GM19455 (cell line): ENCODE measurements around the gene TUBB4B.
"Not testable (repeated sequence)": the region's sequence is repeated elsewhere in the genome, so short reads cannot be mapped to it uniquely, and the experiment has no call there.

Experiments used
- ATAC-seq: cut with Tn5 transposase; IDR thresholded peaks from one replicate; pipeline ENCODE4 v1.9.1; 2021; ENCODE audit not compliant: unreplicated experiment

The TUBB4B gene

DNA sequence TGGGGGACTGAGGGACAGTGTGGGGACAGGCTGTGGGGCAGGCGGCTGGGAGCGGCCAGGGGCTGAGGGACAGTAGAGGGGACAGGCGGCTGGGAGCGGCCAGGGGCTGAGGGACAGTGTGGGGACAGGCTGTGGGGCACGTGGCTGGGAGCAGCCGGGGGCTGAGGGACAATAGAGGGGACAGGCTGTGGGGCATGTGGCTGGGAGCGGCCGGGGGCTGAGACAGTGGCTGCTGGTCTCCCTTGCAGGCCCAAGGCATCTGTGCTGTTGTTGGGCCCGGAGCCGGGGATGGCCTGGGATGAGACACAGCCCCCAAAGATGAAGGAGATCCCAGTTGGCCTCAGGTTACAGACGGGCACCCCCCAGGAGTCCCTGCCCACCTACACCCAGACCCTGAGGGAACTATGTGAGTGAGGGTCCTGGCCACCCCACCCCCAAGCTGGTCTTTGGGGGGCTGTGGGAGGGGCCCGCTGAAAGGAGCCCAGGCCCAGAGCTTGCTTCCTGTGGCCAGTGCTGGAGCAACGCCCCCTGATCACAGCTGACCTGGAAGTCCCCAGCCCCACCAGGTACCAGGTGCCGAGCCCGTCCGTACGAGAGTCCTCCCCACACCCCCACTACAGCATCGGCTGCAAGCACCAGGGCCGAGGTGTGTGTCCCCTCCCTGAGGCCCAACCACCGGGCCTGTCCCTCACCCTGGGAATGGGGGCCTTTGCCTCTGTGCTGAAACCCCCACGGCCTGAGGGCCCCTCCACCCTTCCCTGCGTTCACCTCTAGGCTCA is 10.6 kb downstream of the TUBB4B start:
- no peak for ATAC-seq

DNA sequence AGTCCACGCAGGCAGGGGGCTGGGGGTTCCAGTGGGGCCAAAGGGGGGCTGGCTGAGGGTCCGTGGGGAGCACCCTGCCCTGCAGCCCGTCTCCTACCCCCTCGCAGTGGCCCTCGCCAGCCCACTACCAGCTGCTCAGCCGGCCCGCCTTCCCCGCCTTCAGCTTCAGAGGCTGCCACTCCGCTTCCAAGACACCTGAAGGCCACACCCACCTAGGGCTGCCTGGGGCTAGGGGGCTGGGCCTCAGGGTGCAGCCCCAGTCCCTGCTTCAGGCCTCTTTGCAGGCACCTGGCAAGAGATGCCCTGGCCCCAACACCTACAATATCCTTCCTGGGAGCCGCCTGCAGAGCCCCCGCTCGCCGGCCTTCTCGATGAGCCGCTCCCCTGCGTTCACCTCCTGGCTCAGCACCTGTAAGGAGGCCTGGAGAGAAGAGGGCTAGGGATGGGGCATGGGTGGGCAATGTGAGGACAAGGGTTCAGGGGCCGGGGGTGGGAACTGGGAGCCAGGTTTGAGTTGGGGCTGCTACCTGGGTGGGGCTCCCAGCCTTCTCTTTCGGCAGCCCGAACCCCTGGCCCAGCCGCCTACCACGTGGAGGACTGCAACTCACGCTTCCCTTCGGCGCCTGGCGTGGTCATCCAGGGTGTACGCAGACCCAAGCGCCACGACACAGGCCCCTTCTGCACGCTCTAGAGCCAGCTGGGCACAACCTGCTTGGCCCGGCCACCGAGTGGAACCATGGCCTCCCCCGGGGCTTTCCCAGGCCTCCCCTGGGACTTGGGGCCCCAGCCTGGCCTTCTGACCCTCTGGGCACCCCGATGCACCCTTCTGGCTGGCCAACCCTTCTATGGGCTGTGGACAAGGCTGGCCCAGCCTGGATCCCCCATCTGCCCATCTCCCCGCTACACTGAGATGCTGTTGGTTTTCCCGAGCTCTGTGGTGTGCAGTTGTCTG is 11.7 kb downstream of the TUBB4B start:
- ATAC-seq: no peak

DNA sequence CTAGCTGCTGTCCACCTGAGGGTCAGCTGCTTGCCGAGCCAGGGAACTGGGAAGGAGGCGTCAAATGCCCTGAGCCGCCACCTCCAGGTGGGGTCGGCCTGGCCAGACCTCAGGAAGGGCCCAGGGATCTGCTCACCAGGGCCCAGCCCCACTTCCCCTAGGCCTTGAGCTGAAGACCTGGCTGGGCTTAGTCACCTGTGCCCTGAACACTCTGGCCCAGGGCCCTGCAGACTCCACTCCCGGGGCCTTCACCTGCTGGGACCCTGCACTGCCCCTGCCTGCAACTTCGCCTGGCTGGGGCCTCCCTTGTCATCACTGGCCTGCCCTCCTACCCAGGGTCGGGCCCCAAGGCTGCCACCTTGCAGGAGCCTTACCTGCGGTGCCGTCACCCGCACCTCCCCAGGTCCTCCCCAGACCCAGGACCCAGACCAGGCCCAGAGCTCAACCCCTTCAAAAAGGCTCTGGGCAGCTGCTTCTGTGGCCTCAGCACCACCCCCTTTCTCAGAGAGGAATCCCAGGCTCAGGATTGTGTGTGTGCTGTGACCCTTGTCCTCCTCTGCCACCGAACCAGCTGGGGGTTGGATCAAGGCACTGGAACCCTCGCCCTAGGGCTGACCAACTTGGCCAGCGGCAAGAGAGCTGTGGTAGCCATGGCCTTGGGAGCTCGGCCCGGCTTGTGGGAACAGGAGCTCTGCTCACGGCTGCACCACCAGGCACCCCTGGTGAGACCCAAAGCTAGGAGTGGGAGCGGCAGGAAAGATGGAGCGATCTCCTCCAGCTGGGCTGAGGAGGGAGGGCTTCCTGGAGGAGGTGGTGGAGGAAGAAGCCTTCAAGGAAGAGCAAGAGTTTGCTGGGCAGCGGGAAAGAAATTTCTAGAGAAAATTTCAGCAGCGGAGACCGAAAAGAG is 12.9 kb downstream of the TUBB4B start:
- ATAC-seq: no peak

DNA sequence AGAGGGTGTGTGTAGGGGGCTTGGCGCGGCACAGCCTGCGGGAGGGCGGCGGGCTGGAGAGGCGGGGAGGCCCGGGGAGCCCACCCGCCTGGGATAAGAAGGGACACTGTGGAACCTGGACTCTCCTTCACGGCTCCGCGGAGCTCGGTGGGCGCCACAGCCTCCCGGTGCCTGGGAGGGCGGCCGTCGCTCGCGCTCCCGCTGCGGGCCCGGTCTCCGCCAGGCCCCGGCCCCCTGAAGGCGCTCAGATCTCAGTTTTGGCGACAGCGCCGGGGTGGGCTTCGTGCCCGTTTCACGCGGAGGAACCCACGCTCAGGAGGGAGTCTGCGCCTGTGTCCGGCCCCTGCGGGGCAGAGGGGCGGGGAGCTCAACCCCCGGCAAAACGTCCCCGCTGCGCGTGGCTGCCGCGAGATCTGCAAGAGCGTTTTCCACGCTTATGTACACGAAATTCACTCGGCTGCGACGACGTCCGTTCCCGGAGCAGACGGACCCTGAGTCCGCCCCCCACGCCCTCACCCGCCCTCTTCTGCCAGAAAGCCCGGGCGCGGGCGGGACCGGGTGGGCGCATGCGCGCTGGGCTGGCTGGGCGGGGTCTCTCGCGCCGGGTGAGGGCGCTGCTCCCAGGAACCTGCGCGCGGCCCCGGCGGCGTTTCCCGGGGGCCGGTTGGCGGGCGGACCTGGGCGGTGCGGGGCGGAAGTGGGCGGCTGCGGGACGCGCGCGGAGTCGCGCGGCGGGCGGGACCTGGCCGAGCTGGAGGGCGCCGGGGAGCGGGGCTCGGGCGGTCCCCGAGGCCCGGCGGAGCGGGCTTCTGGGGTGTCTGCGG is 13.7 kb downstream of the TUBB4B start, which contains the start of gene NELFB:
TSS of gene NELFB (plus strand) at position 704 of the 824 bp plus-strand sequence.
- peak; percentile 67 for ATAC-seq

DNA sequence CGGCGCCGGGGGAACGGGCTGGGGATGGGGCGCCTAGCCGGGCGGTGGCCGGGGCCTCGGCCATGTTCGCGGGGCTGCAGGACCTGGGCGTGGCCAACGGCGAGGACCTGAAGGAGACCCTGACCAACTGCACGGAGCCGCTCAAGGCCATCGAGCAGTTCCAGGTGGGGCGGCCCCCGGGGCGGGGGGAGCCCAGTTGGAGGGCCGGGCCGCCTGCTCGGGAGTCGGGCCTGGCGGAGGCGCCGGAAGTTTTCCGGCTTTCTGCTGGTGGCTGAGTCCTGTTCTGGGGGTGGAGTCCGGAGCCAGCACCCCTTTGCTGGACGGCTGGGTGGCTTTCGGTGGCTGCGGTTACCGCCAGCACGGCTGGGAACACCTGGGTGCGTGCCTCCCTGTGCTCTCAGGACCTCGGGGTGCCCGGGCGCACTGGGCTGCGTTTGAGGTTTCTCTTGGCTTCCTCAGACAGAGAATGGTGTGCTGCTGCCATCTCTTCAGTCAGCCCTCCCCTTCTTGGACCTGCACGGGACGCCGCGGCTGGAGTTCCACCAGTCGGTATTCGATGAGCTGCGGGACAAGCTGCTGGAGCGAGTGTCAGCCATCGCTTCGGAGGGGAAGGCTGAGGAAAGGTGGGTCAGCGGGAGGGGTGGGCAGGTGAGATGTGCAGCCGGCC is 14.5 kb downstream of the TUBB4B start:
- ATAC-seq: no peak

DNA sequence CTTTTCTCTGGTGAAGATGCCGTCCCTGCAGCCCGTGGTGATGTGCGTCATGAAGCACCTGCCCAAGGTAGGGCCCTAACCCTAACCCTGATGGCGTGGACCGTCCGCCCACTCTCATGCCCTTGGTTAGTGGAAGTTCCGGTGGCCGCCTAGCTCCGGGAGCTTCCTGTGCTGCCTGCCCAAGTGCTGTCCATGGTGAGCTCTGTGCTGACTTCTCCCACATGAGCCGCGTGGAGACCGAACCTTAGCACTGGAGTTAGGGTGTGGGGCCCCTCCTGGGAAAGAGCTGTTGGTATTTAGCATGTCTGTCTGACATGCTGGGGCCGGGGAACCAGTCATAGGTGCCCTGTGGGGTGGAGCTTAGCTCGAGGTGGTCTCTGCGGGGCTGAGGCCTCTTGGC is 15.3 kb downstream of the TUBB4B start:
- ATAC-seq: no peak

DNA sequence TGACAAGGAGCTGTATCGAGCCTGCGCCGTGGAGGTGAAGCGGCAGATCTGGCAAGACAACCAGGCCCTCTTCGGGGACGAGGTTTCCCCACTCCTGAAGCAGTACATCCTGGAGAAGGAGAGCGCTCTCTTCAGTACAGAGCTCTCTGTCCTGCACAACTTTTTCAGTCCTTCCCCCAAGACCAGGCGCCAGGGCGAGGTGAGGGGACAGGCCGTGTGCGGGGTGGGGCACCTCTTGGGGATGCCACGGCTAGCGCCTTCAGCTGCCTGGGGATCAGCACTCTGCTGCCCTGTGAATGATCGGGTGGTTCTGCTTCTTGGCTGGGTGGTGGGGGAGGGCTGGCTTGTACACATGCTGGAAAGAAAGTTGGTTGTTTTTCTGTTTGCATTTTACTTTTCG is 15.8 kb downstream of the TUBB4B start:
- ATAC-seq: no peak

DNA sequence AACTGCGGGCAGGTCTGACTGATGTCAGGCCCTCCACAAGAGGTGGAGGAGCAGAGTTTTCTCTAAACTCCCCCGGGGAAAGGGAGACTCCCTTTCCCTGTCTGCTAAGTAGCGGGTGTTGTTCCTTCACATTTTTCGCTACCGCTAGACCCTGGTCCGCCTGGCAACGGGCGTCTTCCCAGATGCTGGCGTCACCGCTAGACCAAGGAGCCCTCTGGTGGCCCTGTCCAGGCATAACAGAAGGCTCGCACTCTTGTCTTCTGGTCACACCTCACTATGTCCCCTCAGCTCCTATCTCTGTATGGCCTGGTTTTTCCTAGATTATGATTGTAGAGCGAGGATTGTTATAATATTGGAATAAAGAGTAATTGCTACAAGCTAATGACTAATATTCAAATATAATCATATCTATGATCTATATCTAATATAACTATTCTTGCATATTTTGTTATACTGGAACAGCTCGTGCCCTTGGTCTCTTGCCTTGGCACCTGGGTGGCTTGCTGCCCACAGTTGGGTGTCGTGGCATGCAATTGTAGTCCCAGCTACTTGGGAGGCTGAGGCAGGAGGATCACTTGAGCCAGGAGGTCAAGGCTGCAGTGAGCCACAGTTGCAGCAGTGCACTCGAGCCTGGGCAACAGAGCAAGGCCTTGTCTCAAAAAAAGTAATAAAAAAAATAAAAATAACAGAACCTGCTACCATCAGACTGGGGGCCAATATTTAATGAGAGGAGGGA is 21.3 kb downstream of the TUBB4B start:
- not testable (repeated sequence) for ATAC-seq

DNA sequence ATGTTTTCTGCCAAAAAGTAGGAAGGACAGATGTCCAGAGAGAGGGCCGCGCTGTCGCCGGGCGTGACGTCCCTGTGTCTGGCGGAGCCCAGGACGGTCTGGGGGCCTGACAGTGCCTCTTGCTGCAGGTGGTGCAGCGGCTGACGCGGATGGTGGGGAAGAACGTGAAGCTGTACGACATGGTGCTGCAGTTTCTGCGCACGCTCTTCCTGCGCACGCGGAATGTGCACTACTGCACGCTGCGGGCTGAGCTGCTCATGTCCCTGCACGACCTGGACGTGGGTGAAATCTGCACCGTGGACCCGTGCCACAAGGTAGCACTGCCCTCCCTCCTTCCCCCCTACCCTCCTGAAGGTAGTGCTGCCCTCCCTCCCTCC is 21.8 kb downstream of the TUBB4B start:
- ATAC-seq: no peak

DNA sequence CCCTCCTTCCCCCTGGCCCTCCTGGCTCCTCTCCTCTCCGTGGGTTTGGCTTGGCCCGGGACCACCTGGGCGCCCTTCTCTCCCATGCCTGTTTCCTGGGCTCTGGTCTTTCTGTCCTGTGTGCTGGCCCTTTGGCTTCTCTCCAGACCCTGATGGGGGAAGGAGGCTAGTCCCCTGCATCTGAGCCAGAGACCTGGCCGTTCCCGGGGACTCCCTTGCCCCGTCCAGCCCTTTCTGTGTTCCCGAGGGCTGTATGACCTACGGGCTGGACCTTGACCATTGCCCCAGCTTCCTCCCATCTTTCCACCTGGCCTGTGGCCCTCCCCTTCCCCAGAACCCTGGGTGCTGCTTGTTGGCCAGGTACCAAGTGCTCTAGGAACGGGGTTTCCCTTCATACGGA is 22.4 kb downstream of the TUBB4B start:
- ATAC-seq: no peak

DNA sequence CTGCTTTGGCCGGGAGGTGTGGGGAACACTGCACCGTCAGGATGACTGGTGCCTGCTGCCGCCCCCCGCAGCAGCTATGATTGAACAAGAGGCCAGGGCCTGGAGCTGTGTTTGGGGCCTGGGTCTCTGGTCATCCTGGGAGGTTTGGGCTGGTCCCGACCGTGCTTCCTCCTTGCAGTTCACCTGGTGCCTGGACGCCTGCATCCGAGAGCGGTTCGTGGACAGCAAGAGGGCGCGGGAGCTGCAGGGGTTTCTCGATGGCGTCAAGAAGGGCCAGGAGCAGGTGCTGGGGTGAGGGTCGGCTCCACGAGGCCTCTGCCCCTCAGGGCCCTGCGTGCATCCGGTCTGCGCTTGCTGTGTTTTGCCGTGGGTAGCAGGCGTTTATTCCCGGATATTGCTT is 23.0 kb downstream of the TUBB4B start:
- no peak for ATAC-seq

DNA sequence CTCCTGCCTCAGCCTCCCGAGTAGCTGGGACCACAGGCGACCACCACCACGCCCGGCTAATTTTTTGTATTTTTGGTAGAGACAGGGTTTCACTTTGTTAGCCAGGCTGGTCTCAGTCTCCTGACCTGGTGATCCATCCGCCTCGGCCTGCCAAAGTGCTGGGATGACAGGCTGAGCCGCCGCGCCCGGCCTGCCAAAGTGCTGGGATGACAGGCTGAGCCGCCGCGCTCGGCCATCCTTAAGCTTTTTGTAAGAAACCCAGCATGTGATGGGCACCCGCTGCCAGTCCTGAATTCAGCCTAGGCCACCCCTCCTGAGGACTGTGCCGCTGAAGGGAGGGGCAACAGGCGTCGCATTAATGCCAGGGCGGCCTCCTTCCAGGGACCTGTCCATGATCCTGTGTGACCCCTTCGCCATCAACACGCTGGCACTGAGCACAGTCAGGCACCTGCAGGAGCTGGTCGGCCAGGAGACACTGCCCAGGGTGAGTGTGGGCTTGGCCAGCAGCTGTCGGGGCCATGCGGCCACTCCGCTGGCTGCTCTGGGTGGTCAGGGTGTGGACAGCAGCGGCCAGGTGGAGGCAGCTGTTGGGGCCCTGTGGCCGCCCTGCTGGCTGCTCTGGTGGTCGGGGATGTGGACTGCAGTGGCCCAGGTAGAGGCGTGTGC is 24.5 kb downstream of the TUBB4B start:
- ATAC-seq: no peak

DNA sequence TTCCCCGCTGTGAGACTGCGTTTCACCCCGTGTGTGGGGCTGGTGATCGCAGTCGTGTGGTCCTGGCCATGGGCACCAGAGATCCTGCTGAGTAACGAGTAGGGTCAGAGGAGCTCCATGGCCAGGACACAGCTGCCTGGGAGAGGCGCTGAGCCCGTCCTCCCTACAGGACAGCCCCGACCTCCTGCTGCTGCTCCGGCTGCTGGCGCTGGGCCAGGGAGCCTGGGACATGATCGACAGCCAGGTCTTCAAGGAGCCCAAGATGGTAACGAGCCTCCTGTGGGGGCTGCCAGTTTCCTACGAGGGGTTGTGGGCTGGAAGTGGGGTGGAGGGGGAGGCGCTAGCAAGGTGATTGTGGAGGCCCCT is 25.1 kb downstream of the TUBB4B start:
- no peak for ATAC-seq

DNA sequence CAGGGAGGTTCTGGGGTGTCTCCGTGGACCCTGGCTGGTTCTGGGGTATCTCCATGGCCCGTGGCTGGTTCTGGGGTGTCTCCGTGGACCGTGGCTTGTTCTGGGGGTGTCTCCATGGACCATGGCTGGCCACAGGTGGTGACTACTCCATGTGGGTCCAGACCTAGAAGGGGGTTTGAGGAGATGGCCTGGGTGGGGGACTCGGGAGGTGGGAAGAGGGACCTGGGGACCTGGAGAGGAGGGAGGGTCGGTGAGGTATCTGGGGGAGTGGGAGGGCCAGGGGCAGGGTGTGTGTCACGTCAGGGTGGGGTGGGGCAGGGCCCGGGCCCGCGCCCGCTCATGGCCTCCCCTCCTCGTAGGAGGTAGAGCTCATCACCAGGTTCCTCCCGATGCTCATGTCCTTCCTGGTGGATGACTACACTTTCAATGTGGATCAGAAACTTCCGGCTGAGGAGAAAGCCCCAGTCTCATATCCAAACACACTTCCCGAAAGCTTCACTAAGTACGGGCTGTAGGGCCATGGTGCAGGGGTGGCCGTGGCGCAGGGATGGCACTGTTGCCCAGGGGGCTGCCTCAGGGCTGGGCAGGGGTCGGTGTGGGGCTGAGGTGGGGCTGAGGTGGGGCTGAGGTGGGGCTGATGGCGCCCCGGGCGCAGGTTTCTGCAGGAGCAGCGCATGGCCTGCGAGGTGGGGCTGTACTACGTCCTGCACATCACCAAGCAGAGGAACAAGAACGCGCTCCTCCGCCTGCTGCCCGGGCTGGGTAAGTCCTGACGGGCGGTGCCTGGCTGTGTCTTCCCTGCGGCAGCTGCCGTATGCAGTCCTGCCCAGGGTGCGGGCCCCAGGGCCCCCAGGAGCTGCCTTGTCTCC is 25.7 kb downstream of the TUBB4B start:
- no peak for ATAC-seq

DNA sequence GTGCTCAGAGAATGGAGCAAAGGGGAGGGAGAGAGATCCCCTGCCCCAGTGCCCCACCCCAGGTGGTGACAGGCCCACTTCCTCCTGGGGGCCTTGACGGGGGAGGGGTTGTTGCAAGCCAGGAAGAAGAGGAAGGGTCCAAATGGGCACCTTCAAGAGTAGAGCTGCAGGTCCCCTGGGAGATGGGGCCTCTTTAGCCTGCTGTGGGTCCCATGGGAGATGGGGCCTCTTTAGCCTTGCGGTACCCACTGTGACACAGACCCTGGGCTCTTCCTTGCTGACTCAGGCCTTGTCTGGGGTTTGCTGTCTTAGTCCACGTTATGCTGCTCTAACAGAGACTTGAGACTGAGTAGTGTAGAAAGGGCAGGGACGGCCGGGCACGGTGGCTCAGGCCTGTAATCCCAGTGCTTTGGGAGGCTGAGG is 26.9 kb downstream of the TUBB4B start:
- ATAC-seq: no peak

DNA sequence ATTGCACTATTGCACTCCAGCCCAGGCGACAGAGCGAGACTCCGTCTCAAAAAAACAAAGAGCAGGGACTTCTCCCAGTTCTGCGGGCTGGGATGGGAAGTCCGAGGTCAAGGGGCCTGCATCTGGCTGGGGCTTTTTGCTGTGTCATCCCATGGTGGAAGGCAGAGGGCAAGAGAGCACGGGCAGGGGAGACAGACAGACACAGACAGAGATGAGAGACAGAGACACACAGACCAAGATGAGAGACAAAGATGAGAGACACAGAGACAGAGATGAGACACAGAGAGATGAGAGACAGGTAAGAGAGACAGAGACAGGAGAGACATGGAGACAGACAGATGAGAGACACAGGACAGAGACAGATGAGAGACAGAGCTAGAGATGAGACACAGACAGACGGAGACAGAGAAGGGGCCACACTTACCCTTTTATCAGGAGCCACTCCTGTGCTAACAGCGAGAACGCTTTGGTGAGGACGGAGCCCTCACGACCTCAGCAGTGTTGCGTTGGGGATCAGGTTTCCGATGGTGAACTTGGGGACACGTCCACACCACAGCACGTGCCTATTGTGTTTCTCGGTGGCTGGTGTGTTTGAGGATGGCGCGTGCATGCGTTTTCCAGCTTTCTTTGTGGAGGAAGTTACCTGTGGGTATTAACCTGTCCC is 27.6 kb downstream of the TUBB4B start:
- no peak for ATAC-seq

DNA sequence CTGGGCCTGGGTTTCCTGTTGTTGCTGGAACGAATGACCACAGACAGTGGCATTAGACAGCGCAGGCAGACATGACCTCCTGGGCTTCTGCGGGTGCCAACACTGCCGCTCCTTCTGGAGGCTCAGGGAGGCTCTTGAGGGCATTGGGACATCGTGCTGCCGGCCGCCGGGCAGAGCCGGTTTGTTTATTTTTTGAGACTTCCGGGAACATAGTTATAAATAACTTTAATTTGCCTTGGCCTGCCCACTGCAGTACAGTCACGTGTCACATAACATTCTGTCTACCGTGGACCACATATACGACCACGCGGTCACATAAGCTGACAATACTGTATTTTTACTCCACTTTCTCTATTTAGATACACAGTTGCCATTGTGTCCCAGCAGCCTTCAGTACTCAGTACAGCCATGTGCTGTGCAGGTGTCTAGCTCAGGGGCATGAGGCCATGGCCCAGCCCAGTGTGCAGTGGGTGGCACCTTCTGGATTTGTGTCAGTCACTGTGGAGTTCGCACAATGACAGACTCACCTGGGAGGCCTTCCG is 28.2 kb downstream of the TUBB4B start:
- ATAC-seq: no peak
